ENCODE measurements around the gene NDUFC1. TPM values are rescaled to one million over a fixed set of nuclear protein-coding genes. Genes with fewer than 3 reads are reported as not detected.

NDUFC1 gene
- polyA plus RNA-seq, 1 donor (not counting 4 experiments of a cell fraction or from before 2014, with no cell fraction given): 52.1 TPM

GRCh38 chr4:139333046-139333445, 30.8 kb upstream of the NDUFC1 start:
- no peak overlapping the region for H3K4me3 ChIP-seq (ENCODE audit: control insufficient read depth in 2 of 3, extremely low read depth in 1 of 3, insufficient read depth in 2 of 3, low read depth in 1 of 3, low read length in 3 of 3)
- H4K20me1 ChIP-seq (ENCODE audit: control insufficient read depth, extremely low read depth, insufficient read depth, low read length): peaks cover 12% of the 10 kb centered on the region
- no peak overlapping the region for H2AFZ ChIP-seq (ENCODE audit: control insufficient read depth, low read length)
- no peaks in the 10 kb centered on the region for H3K9me3 ChIP-seq (ENCODE audit: control insufficient read depth, low read depth, low read length)
- H3K79me2 ChIP-seq (ENCODE audit: control insufficient read depth, insufficient read depth, low read length): peaks cover 80% of the 10 kb centered on the region
- no peaks in the 10 kb centered on the region for H3K9me1 ChIP-seq (ENCODE audit: control insufficient read depth, extremely low read depth, insufficient read depth, low read length)
- H3K4me1 ChIP-seq (ENCODE audit: control insufficient read depth, extremely low read depth, insufficient read depth, low read length): peaks cover 12% of the 10 kb centered on the region
- no peak overlapping the region for H3K9ac ChIP-seq (ENCODE audit: control insufficient read depth, extremely low read depth, insufficient read depth, low read length)
- no peaks in the 10 kb centered on the region for H3K27me3 ChIP-seq (ENCODE audit: control insufficient read depth, extremely low read depth, insufficient read depth, low read length)
- H3K36me3 ChIP-seq (ENCODE audit: control insufficient read depth in 2 of 2, extremely low read depth in 1 of 2, insufficient read depth in 2 of 2, low read length in 2 of 2): peaks cover 0 to 8% of the 10 kb centered on the region in 2 experiments
- H3K4me2 ChIP-seq (ENCODE audit: control insufficient read depth, extremely low read depth, insufficient read depth, low read depth, low read length): no peak overlapping the region
- DNase-seq (ENCODE audit: low read depth, low spot score): no peak
- TF ChIP-seq CTCF (optimal IDR thresholded peaks at IDR 0.05 in 1 of 3, IDR thresholded peaks at IDR 0.05 in 1 of 3, conservative IDR thresholded peaks at IDR 0.05 in 1 of 3; ENCODE audit: extremely low read depth in 1 of 3, insufficient read depth in 2 of 3, low read length in 3 of 3) (no peak), EZH2 (IDR thresholded peaks at IDR 0.05; ENCODE audit: low read length) (no peak)
- FAIRE-seq: no peak
- dilution Hi-C loops (cut with MboI; ENCODE audit: extremely low pct_ligation_motif_present, low sequenced_read_pairs): no loop called here
- no peak overlapping the region for H3K27ac ChIP-seq (ENCODE audit: control insufficient read depth, insufficient read depth, low read length)

GRCh38 chr4:139331185-139331584, 28.9 kb upstream of the NDUFC1 start:
- Histone ChIP-seq H3K9me1 (ENCODE audit: control insufficient read depth, extremely low read depth, insufficient read depth, low read length) (no peaks in the 10 kb centered on the region), H3K4me2 (ENCODE audit: control insufficient read depth, extremely low read depth, insufficient read depth, low read depth, low read length) (no peak overlapping the region), H3K27ac (ENCODE audit: control insufficient read depth, insufficient read depth, low read length) (no peak overlapping the region), H3K27me3 (ENCODE audit: control insufficient read depth, extremely low read depth, insufficient read depth, low read length) (no peaks in the 10 kb centered on the region), H3K36me3 (ENCODE audit: control insufficient read depth in 2 of 2, extremely low read depth in 1 of 2, insufficient read depth in 2 of 2, low read length in 2 of 2) (peaks cover 0 to 5% of the 10 kb centered on the region in 2 experiments), H3K4me1 (ENCODE audit: control insufficient read depth, extremely low read depth, insufficient read depth, low read length) (peaks cover 12% of the 10 kb centered on the region), H4K20me1 (ENCODE audit: control insufficient read depth, extremely low read depth, insufficient read depth, low read length) (peaks cover 12% of the 10 kb centered on the region), H3K79me2 (ENCODE audit: control insufficient read depth, insufficient read depth, low read length) (peaks cover 90% of the 10 kb centered on the region), H3K9me3 (ENCODE audit: control insufficient read depth, low read depth, low read length) (no peaks in the 10 kb centered on the region), H3K9ac (ENCODE audit: control insufficient read depth, extremely low read depth, insufficient read depth, low read length) (no peak overlapping the region), H3K4me3 (ENCODE audit: control insufficient read depth in 2 of 3, extremely low read depth in 1 of 3, insufficient read depth in 2 of 3, low read depth in 1 of 3, low read length in 3 of 3) (no peak overlapping the region), H2AFZ (ENCODE audit: control insufficient read depth, low read length) (no peak overlapping the region)
- dilution Hi-C loops (cut with MboI; ENCODE audit: extremely low pct_ligation_motif_present, low sequenced_read_pairs): no loop called here
- no peak for FAIRE-seq
- no peak for DNase-seq (ENCODE audit: low read depth, low spot score)
- TF ChIP-seq CTCF (optimal IDR thresholded peaks at IDR 0.05 in 1 of 3, IDR thresholded peaks at IDR 0.05 in 1 of 3, conservative IDR thresholded peaks at IDR 0.05 in 1 of 3; ENCODE audit: extremely low read depth in 1 of 3, insufficient read depth in 2 of 3, low read length in 3 of 3): no peak
- no peak for TF ChIP-seq EZH2 (IDR thresholded peaks at IDR 0.05; ENCODE audit: low read length)

Data from keratinocyte (primary cell).